Lower lobe of right lung (tissue), 2 donors: Measurements from ENCODE around the gene TMEM69. TPM values are rescaled to one million over a fixed set of nuclear protein-coding genes. Genes with fewer than 3 reads are reported as not detected.

Source experiments
- ATAC-seq, 2 donors: fragments of 200-7000 bp; cut with Tn5 transposase; one replicate each; pipeline ENCODE4 v1.9.1; 2020 to 2022; ENCODE audit warnings: mild to moderate bottlenecking in 2 of 2, moderate library complexity in 2 of 2
- DNase-seq: peaks from one replicate; pipeline ENCODE4 v3.0.0-alpha.2; 2020
- H3K27ac ChIP-seq: fragments of 200-600 bp; one replicate; pipeline ENCODE4 v1.8.0; 2022
- H3K27me3 ChIP-seq: fragments of 200-600 bp; one replicate; pipeline ENCODE4 v1.8.0; 2022; ENCODE audit warnings: low read depth
- H3K36me3 ChIP-seq: fragments of 200-600 bp; one replicate; pipeline ENCODE4 v1.8.0; 2022; ENCODE audit warnings: mild to moderate bottlenecking
- H3K4me1 ChIP-seq: fragments of 200-600 bp; one replicate; pipeline ENCODE4 v1.8.0; 2022
- H3K4me3 ChIP-seq: fragments of 200-600 bp; one replicate; pipeline ENCODE4 v1.8.0; 2022; ENCODE audit warnings: mild to moderate bottlenecking
- H3K9me3 ChIP-seq: fragments of 200-600 bp; one replicate; pipeline ENCODE4 v1.8.0; 2022
- CTCF ChIP-seq: fragments of 200-600 bp; IDR thresholded peaks from one replicate; pipeline ENCODE4 v1.8.0; 2022; ENCODE audit warnings: antibody characterized with exemption, mild to moderate bottlenecking
- intact Hi-C: fragments of 100-400 bp; cut with DNase I; formaldehyde crosslinking; loops from one replicate; pipeline ENCODE4 v1.11.0; 2022
- total RNA-seq: library from RNA; stranded (reverse); fragmentation: NEBNext Ultra II Directional; extraction: Animal tissue kit (Norgen Biotek cat#: 25700); gene quantifications from one replicate; pipeline ENCODE4 v1.2.1, GENCODE V29; 2021
- donor health status: DM: no; HTN: yes; CAD: no; lungs with severe emphysema.

TMEM69 gene
- total RNA-seq, 1 donor from 2014 or later = 16.8 TPM

GRCh38 chr1:45660336-45660735 lies 27.6 kb upstream of the TMEM69 start:
- no peak for DNase-seq
- Histone ChIP-seq H3K9me3 (no peaks in the 10 kb centered on the region), H3K4me3 (no peak overlapping the region), H3K4me1 (no peaks in the 10 kb centered on the region), H3K36me3 (peaks cover 55% of the 10 kb centered on the region), H3K27ac (no peak overlapping the region), H3K27me3 (no peaks in the 10 kb centered on the region)
- no peak for ATAC-seq
- no peak for TF ChIP-seq CTCF
- intact Hi-C loops = no loop called here

GRCh38 chr1:45666836-45667235 lies 21.1 kb upstream of the TMEM69 start:
- no peak for ATAC-seq
- peaks cover 33% of the 10 kb centered on the region for H3K4me1 ChIP-seq
- no peaks in the 10 kb centered on the region for H3K27me3 ChIP-seq
- TF ChIP-seq CTCF = no peak
- H3K9me3 ChIP-seq = no peaks in the 10 kb centered on the region
- intact Hi-C loops = no loop called here
- H3K4me3 ChIP-seq = no peak overlapping the region
- no peaks in the 10 kb centered on the region for H3K36me3 ChIP-seq
- no peak overlapping the region for H3K27ac ChIP-seq
- no peak for DNase-seq

GRCh38 chr1:45667321-45668111 lies 20.5 kb upstream of the TMEM69 start:
- Histone ChIP-seq H3K27me3 (no peaks in the 10 kb centered on the region), H3K27ac (no peak overlapping the region), H3K4me3 (no peak overlapping the region), H3K4me1 (peaks cover 36% of the 10 kb centered on the region), H3K9me3 (no peaks in the 10 kb centered on the region), H3K36me3 (no peaks in the 10 kb centered on the region)
- peak in 1 of 2 donors; percentile 65 for ATAC-seq
- intact Hi-C loops = no loop called here
- TF ChIP-seq CTCF = no peak
- no peak for DNase-seq

- no peak for DNase-seq
- H3K4me3 ChIP-seq = no peak overlapping the region
- H3K27ac ChIP-seq = no peak overlapping the region
- no peak for TF ChIP-seq CTCF
- ATAC-seq = no peak
- no peaks in the 10 kb centered on the region for H3K9me3 ChIP-seq
- H3K27me3 ChIP-seq = no peaks in the 10 kb centered on the region
- intact Hi-C loops = no loop called here
- peaks cover 36% of the 10 kb centered on the region for H3K4me1 ChIP-seq
- no peaks in the 10 kb centered on the region for H3K36me3 ChIP-seq
These were observed 19.5 kb upstream of the TMEM69 start for GRCh38 chr1:45668526-45668925.

- Histone ChIP-seq H3K4me1 (peaks cover 45% of the 10 kb centered on the region), H3K36me3 (no peaks in the 10 kb centered on the region), H3K27ac (no peak overlapping the region), H3K4me3 (no peak overlapping the region), H3K27me3 (no peaks in the 10 kb centered on the region), H3K9me3 (no peaks in the 10 kb centered on the region)
- no peak for TF ChIP-seq CTCF
- intact Hi-C loops = no loop called here
- no peak for ATAC-seq
- no peak for DNase-seq
These were observed 18.6 kb upstream of the TMEM69 start for GRCh38 chr1:45669379-45669778.
